ENCODE results near the gene WDHD1. TPM values are rescaled to one million over a fixed set of nuclear protein-coding genes. Genes with fewer than 3 reads are reported as not detected.

The WDHD1 gene
- total RNA-seq, 2 donors from 2014 or later, result 0.14 to 1.8 TPM

GRCh38 chr14:54979039-54979438 is 47.9 kb downstream of the WDHD1 start:
- H3K4me1 ChIP-seq (ENCODE audit: control insufficient read depth in 1 of 2, low read depth in 2 of 2), result peaks cover 0 to 7% of the 10 kb centered on the region in 2 donors
- H3K36me3 ChIP-seq, result no peaks in the 10 kb centered on the region
- H3K9me3 ChIP-seq, result no peaks in the 10 kb centered on the region
- H3K27ac ChIP-seq, result no peak overlapping the region
- no peak for TF ChIP-seq CTCF (IDR thresholded peaks at IDR 0.05)
- ATAC-seq (ENCODE audit: insufficient number of reproducible peaks, low FRiP score, low read depth), result no peak
- no peak overlapping the region for H3K4me3 ChIP-seq
- no peaks in the 10 kb centered on the region for H3K27me3 ChIP-seq (replicated peaks; ENCODE audit: insufficient read depth)
- no peak for DNase-seq (ENCODE audit: low spot score)

GRCh38 chr14:54976316-54976715 is 50.6 kb downstream of the WDHD1 start:
- Histone ChIP-seq H3K27me3 (replicated peaks; ENCODE audit: insufficient read depth) (no peaks in the 10 kb centered on the region), H3K4me3 (no peak overlapping the region), H3K9me3 (no peaks in the 10 kb centered on the region), H3K4me1 (ENCODE audit: control insufficient read depth in 1 of 2, low read depth in 2 of 2) (peaks cover 0 to 7% of the 10 kb centered on the region in 2 donors), H3K27ac (no peak overlapping the region), H3K36me3 (no peaks in the 10 kb centered on the region)
- DNase-seq (ENCODE audit: low spot score), result no peak
- ATAC-seq (ENCODE audit: insufficient number of reproducible peaks, low FRiP score, low read depth), result no peak
- TF ChIP-seq CTCF (IDR thresholded peaks at IDR 0.05), result no peak

GRCh38 chr14:54975856-54976255 is 51.0 kb downstream of the WDHD1 start:
- Histone ChIP-seq H3K9me3 (no peaks in the 10 kb centered on the region), H3K36me3 (no peaks in the 10 kb centered on the region), H3K27ac (no peak overlapping the region), H3K27me3 (replicated peaks; ENCODE audit: insufficient read depth) (no peaks in the 10 kb centered on the region), H3K4me1 (ENCODE audit: control insufficient read depth in 1 of 2, low read depth in 2 of 2) (peaks cover 0 to 7% of the 10 kb centered on the region in 2 donors), H3K4me3 (no peak overlapping the region)
- no peak for DNase-seq (ENCODE audit: low spot score)
- no peak for TF ChIP-seq CTCF (IDR thresholded peaks at IDR 0.05)
- no peak for ATAC-seq (ENCODE audit: insufficient number of reproducible peaks, low FRiP score, low read depth)

- no peak for TF ChIP-seq CTCF (IDR thresholded peaks at IDR 0.05)
- H3K27me3 ChIP-seq (replicated peaks; ENCODE audit: insufficient read depth), result no peaks in the 10 kb centered on the region
- ATAC-seq (ENCODE audit: insufficient number of reproducible peaks, low FRiP score, low read depth), result no peak
Observed at GRCh38 chr14:54974788-54975414, 52.0 kb downstream of the WDHD1 start.

GRCh38 chr14:54967496-54967895 is 59.4 kb downstream of the WDHD1 start:
- H3K9me3 ChIP-seq, result no peaks in the 10 kb centered on the region
- TF ChIP-seq CTCF (IDR thresholded peaks at IDR 0.05), result no peak
- DNase-seq (ENCODE audit: low spot score), result no peak
- no peak for ATAC-seq (ENCODE audit: insufficient number of reproducible peaks, low FRiP score, low read depth)
- no peaks in the 10 kb centered on the region for H3K36me3 ChIP-seq
- no peak overlapping the region for H3K4me3 ChIP-seq
- no peaks in the 10 kb centered on the region for H3K4me1 ChIP-seq (ENCODE audit: control insufficient read depth in 1 of 2, low read depth in 2 of 2)
- no peaks in the 10 kb centered on the region for H3K27me3 ChIP-seq (replicated peaks; ENCODE audit: insufficient read depth)
- no peak overlapping the region for H3K27ac ChIP-seq

More at GRCh38 chr14:54974788-54975414, 52.0 kb downstream of the WDHD1 start:
- H3K36me3 ChIP-seq, result no peaks in the 10 kb centered on the region
- peaks cover 0 to 7% of the 10 kb centered on the region in 2 donors for H3K4me1 ChIP-seq (ENCODE audit: control insufficient read depth in 1 of 2, low read depth in 2 of 2)
- no peaks in the 10 kb centered on the region for H3K9me3 ChIP-seq
- H3K4me3 ChIP-seq, result no peak overlapping the region
- H3K27ac ChIP-seq, result no peak overlapping the region
- no peak for DNase-seq (ENCODE audit: low spot score)

Data from thoracic aorta (tissue), 2 donors.